CD8-positive, alpha-beta memory T cell (primary cell): ENCODE results near the gene SLC52A1. TPM values are rescaled to one million over a fixed set of nuclear protein-coding genes. Genes with fewer than 3 reads are reported as not detected.
A peak's percentile ranks its signal among the peaks of the same experiment; 100 is the strongest.
"Not testable (repeated sequence)": the region's sequence is repeated elsewhere in the genome, so short reads cannot be mapped to it uniquely, and the experiment has no call there.

Source experiments
- CTCF ChIA-PET: fragments of 350-600 bp; sonication (Branson Sonifier 250); formaldehyde crosslinking; loops from one replicate; lab custom pipeline; 2021; ENCODE audit warnings: antibody characterized with exemption; lab: Charles Lee
- POLR2A ChIA-PET: fragments of 350-600 bp; sonication (Branson Sonifier 250); formaldehyde crosslinking; loops from one replicate; lab custom pipeline; 2021; ENCODE audit warnings: antibody characterized with exemption; lab: Charles Lee
- DNase-seq, 5 donors: peaks; one replicate each; pipeline versions ENCODE4 v3.0.0 to v3.0.0-alpha.2; 2020 to 2022; ENCODE audit warnings: mixed read lengths in 1 of 5
- H3K27ac ChIP-seq: one replicate; pipeline ENCODE4 v1.7.0; 2013; ENCODE audit warnings: low read depth, mild to moderate bottlenecking, low read length, moderate library complexity
- H3K27me3 ChIP-seq: 2 replicates; pipeline ENCODE4 v1.7.0; 2013; ENCODE audit warnings: low read length, mild to moderate bottlenecking; ENCODE audit not compliant: insufficient read depth, poor library complexity, severe bottlenecking
- H3K36me3 ChIP-seq: 2 replicates; pipeline ENCODE4 v1.7.0; 2013; ENCODE audit warnings: mild to moderate bottlenecking, low read length, moderate library complexity; ENCODE audit not compliant: insufficient read depth
- H3K4me1 ChIP-seq: 2 replicates; pipeline ENCODE4 v1.7.0; 2013; ENCODE audit warnings: mild to moderate bottlenecking, low read length, moderate library complexity; ENCODE audit not compliant: insufficient read depth
- H3K4me3 ChIP-seq: 2 replicates; pipeline ENCODE4 v1.7.0; 2013; ENCODE audit warnings: mild to moderate bottlenecking, low read length
- H3K9me3 ChIP-seq: 2 replicates; pipeline ENCODE4 v1.7.0; 2013; ENCODE audit warnings: mild to moderate bottlenecking, low read length
- H3K27ac Mint-ChIP-seq, 8 donors: one replicate each; pipeline ENCODE4 v1.8.0; 2020 to 2021; ENCODE audit warnings: mixed read lengths in 8 of 8, mild to moderate bottlenecking in 6 of 8, inconsistent platforms in 3 of 8, moderate library complexity in 3 of 8
- H3K27me3 Mint-ChIP-seq, 2 donors: one replicate each; pipeline ENCODE4 v1.8.0; 2020 to 2021; ENCODE audit warnings: mixed read lengths in 2 of 2, mild to moderate bottlenecking in 1 of 2, moderate library complexity in 1 of 2
- H3K36me3 Mint-ChIP-seq, 3 donors: one replicate each; pipeline ENCODE4 v1.8.0; 2020 to 2021; ENCODE audit warnings: mixed read lengths in 3 of 3, inconsistent platforms in 1 of 3, mild to moderate bottlenecking in 1 of 3
- H3K4me1 Mint-ChIP-seq, 3 donors: one replicate each; pipeline ENCODE4 v1.8.0; 2020 to 2021; ENCODE audit warnings: mixed read lengths in 3 of 3, inconsistent platforms in 1 of 3, mild to moderate bottlenecking in 1 of 3
- H3K4me3 Mint-ChIP-seq, 7 donors: one replicate each; pipeline ENCODE4 v1.8.0; 2020 to 2021; ENCODE audit warnings: mixed read lengths in 7 of 7, mild to moderate bottlenecking in 6 of 7, moderate library complexity in 4 of 7, inconsistent platforms in 2 of 7
- H3K9me3 Mint-ChIP-seq, 5 donors: one replicate each; pipeline ENCODE4 v1.8.0; 2020 to 2022; ENCODE audit warnings: mixed read lengths in 5 of 5, mild to moderate bottlenecking in 3 of 5, moderate library complexity in 2 of 5, inconsistent platforms in 1 of 5
- polyA plus RNA-seq: library from polyadenylated mRNA; unstranded; fragments of 300-500 nt; fragmentation: Illumina TruSeq; gene quantifications from one replicate; pipeline ENCODE4 v1.2.3, GENCODE V29; 2021
- total RNA-seq, 2 experiments: library from RNA; stranded (reverse); gene quantifications; one replicate each; pipeline ENCODE4 v1.2.3, GENCODE V29; 2021

SLC52A1 gene
- total RNA-seq (under 1 TPM; 0.35 to 0.64 TPM), polyA plus RNA-seq (0.12 TPM)

DNA sequence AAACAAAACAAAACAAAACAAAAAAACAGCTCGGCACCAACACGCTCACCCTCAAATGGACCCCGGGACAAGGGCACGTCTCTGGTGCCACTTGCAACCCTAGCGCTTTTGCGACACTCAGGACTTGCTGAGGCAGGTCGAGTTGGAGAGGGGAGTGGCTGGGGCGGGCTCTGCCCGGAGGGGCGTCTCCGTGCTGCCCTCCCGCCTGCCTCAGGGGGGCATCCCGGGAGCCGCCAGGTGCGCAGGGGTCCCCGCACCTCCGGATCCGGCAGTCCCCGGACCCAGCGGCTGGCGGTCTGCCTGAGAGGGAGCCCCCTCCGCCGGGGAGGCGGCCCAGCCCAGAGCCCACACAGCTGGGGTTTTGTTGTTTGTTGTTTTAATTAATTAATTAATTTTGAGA is at the start of gene SLC52A1:
Gene SLC52A1, minus strand, starts transcription at position 112 of the 400 bp plus-strand sequence. CDS start 820 bp downstream, outside the sequence.
- Mint-ChIP-seq H3K36me3 (peaks cover 0 to 3% (median 0%) of the 10 kb centered on the region in 3 donors), H3K27me3 (no peaks in the 10 kb centered on the region), H3K9me3 (no peaks in the 10 kb centered on the region), H3K4me1 (peaks cover 16 to 52% (median 27%) of the 10 kb centered on the region in 3 donors), H3K4me3 (peak within 1 kb of the TSS in 6 of 7 donors; percentile 13 to 72 (median 42)), H3K27ac (peak within 1 kb of the TSS in 2 of 8 donors; percentile 39 to 84)
- no peak for DNase-seq
- CTCF ChIA-PET: interaction anchor here (0.7 to 4.5 kb wide), 12 partner anchors 11 to 126 kb away, joined by 3 to 24 read pairs (median 4); partner anchors contain the start of genes KIF1C and SPAG7
- Histone ChIP-seq H3K27ac (no peak within 1 kb of the TSS), H3K36me3 (no peaks in the 10 kb centered on the region), H3K4me3 (no peak within 1 kb of the TSS), H3K27me3 (no peaks in the 10 kb centered on the region), H3K9me3 (no peaks in the 10 kb centered on the region), H3K4me1 (peaks cover 18% of the 10 kb centered on the region)
- POLR2A ChIA-PET: interaction anchor here (0.6 to 2.1 kb wide), 3 partner anchors 10 to 501 kb away, joined by 3 to 12 read pairs (median 4); no protein-coding TSS in a partner anchor

DNA sequence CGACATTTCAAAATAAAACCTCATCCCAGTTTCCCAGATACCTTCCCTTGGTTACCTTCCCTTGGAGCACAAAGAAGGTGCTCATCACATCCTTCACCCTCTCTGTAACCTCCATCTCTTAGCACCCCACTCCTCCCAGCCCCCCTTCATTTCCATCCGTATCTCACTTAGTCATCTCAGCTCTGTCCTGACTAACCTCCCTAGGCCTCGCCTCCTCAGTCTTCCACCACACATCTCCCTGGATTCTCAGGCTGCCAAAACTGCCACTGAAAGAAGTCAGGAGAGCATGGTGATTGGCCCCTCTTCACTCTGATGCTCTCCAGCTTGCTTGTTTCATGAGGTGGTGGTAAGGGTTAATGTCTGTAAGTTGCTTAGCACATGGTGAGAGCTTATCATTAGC is 45.4 kb upstream of the SLC52A1 start:
- Histone ChIP-seq H3K27ac (no peak overlapping the region), H3K4me1 (peaks cover 9% of the 10 kb centered on the region), H3K4me3 (no peak overlapping the region), H3K9me3 (peaks cover 1% of the 10 kb centered on the region), H3K27me3 (no peaks in the 10 kb centered on the region), H3K36me3 (no peaks in the 10 kb centered on the region)
- Mint-ChIP-seq H3K36me3 (peaks cover 17 to 33% (median 23%) of the 10 kb centered on the region in 3 donors), H3K4me3 (peak overlapping the region in 4 of 7 donors; percentile 19 to 71 (median 50)), H3K9me3 (peaks cover 5 to 15% (median 12%) of the 10 kb centered on the region in 5 donors), H3K27ac (peak overlapping the region in 3 of 8 donors; percentile 49 to 78 (median 52)), H3K4me1 (peaks cover 29 to 46% (median 38%) of the 10 kb centered on the region in 3 donors), H3K27me3 (no peaks in the 10 kb centered on the region)
- CTCF ChIA-PET: no interaction called here
- POLR2A ChIA-PET: interaction anchor here (0.7 kb wide), 1 partner anchor 14 kb away, joined by 6 read pairs; no protein-coding TSS in a partner anchor
- no peak for DNase-seq

- Mint-ChIP-seq H3K9me3 (peaks cover 0 to 3% (median 3%) of the 10 kb centered on the region in 5 donors), H3K27me3 (peaks cover 0 to 1% of the 10 kb centered on the region in 2 donors), H3K27ac (peak within 1 kb of the TSS; percentile 65 to 97 (median 86)), H3K4me1 (peaks cover 26 to 41% (median 31%) of the 10 kb centered on the region in 3 donors), H3K4me3 (peak within 1 kb of the TSS; percentile 88 to 97 (median 94)), H3K36me3 (peaks cover 6 to 21% (median 10%) of the 10 kb centered on the region in 3 donors)
- peak within 1 kb of the TSS; percentile 48 for H3K27ac ChIP-seq
- CTCF ChIA-PET: interaction anchor here (0.5 to 1.8 kb wide), 6 partner anchors 16 to 169 kb away, joined by 3 to 5 read pairs (median 4); no protein-coding TSS in a partner anchor
- peaks cover 9% of the 10 kb centered on the region for H3K4me1 ChIP-seq
- POLR2A ChIA-PET: interaction anchor here (0.6 to 1.0 kb wide), 5 partner anchors 33 to 138 kb away, joined by 3 to 4 read pairs (median 3); partner anchors contain the start of genes KIF1C, RNF167, SLC25A11 and ZNF232
- H3K36me3 ChIP-seq: no peaks in the 10 kb centered on the region
- DNase-seq: peak; percentile 49 to 78 (median 71)
- H3K9me3 ChIP-seq: no peaks in the 10 kb centered on the region
- H3K27me3 ChIP-seq: no peaks in the 10 kb centered on the region
- peak within 1 kb of the TSS; percentile 97 for H3K4me3 ChIP-seq
These were observed 43.1 kb upstream of the SLC52A1 start, which contains the start of gene ZFP3 for GRCh38 chr17:5078106-5079028. TSS of gene ZFP3 (plus strand) at chr17:5078467. CDS start at chr17:5091505, 13,038 bp downstream.

GRCh38 chr17:5077781-5078105 is 42.5 kb upstream of the SLC52A1 start:
- peak overlapping the region in 7 of 8 donors; percentile 65 to 97 (median 90) for H3K27ac Mint-ChIP-seq
- no peaks in the 10 kb centered on the region for H3K27me3 ChIP-seq
- no peaks in the 10 kb centered on the region for H3K36me3 ChIP-seq
- peak overlapping the region; percentile 88 to 97 (median 94) for H3K4me3 Mint-ChIP-seq
- ChIA-PET CTCF (interaction anchor here (0.8 to 1.8 kb wide), 2 partner anchors 16 to 46 kb away, joined by 3 to 5 read pairs; no protein-coding TSS in a partner anchor), POLR2A (interaction anchor here (1.0 kb wide), 1 partner anchor 138 kb away, joined by 3 read pairs; the partner anchor contains the start of genes RNF167 and SLC25A11)
- H3K4me1 Mint-ChIP-seq: peaks cover 24 to 38% (median 31%) of the 10 kb centered on the region in 3 donors
- H3K27me3 Mint-ChIP-seq: peaks cover 0 to 1% of the 10 kb centered on the region in 2 donors
- H3K27ac ChIP-seq: no peak overlapping the region
- peaks cover 2 to 17% (median 7%) of the 10 kb centered on the region in 3 donors for H3K36me3 Mint-ChIP-seq
- H3K4me3 ChIP-seq: peak overlapping the region; percentile 97
- no peak for DNase-seq
- no peaks in the 10 kb centered on the region for H3K9me3 ChIP-seq
- peaks cover 9% of the 10 kb centered on the region for H3K4me1 ChIP-seq
- H3K9me3 Mint-ChIP-seq: peaks cover 0 to under 1% (median 0%) of the 10 kb centered on the region in 5 donors

GRCh38 chr17:5077275-5077674 is 42.0 kb upstream of the SLC52A1 start:
- Mint-ChIP-seq H3K4me3 (peak overlapping the region; percentile 88 to 97 (median 94)), H3K4me1 (peaks cover 24 to 37% (median 31%) of the 10 kb centered on the region in 3 donors), H3K27ac (peak overlapping the region in 6 of 8 donors; percentile 65 to 97 (median 86)), H3K36me3 (peaks cover 0 to 16% (median 7%) of the 10 kb centered on the region in 3 donors)
- CTCF ChIA-PET: interaction anchor here (0.8 to 1.8 kb wide), 2 partner anchors 15 to 45 kb away, joined by 3 to 5 read pairs; no protein-coding TSS in a partner anchor
- H3K27me3 Mint-ChIP-seq, DNase-seq, H3K4me3 ChIP-seq, H3K27ac ChIP-seq, H3K9me3 ChIP-seq, H3K9me3 Mint-ChIP-seq, H3K36me3 ChIP-seq, POLR2A ChIA-PET, H3K27me3 ChIP-seq, H3K4me1 ChIP-seq: not testable (repeated sequence)

DNA sequence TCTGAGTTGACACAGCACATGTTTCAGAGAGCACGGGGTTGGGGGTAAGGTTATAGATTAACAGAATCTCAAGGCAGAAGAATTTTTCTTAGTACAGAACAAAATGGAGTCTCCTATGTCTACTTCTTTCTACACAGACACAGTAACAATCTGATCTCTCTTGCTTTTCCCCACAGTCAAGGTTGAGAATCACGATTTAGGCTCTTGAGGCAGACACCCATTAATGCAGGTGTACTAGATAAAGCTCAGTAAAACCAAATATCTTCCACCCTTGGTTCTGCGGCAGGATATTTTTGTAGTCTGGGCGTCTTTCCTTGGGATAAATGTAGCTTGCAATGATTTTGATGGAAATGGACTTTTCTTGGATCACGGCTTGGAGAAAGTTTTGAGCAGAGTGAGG is 40.2 kb upstream of the SLC52A1 start:
- CTCF ChIA-PET, H3K36me3 Mint-ChIP-seq: not testable (repeated sequence)

GRCh38 chr17:5069724-5070123 is 34.5 kb upstream of the SLC52A1 start:
- Histone ChIP-seq H3K27me3 (no peaks in the 10 kb centered on the region), H3K36me3 (no peaks in the 10 kb centered on the region), H3K4me3 (no peak overlapping the region), H3K4me1 (no peaks in the 10 kb centered on the region), H3K27ac (no peak overlapping the region), H3K9me3 (no peaks in the 10 kb centered on the region)
- Mint-ChIP-seq H3K4me1 (no peaks in the 10 kb centered on the region), H3K4me3 (no peak overlapping the region), H3K9me3 (no peaks in the 10 kb centered on the region), H3K27ac (no peak overlapping the region), H3K36me3 (peaks cover 0 to 2% (median 0%) of the 10 kb centered on the region in 3 donors), H3K27me3 (peaks cover 0 to 1% of the 10 kb centered on the region in 2 donors)
- CTCF ChIA-PET: no interaction called here
- POLR2A ChIA-PET: no interaction called here
- DNase-seq: no peak

More for the DNA sequence above, 40.2 kb upstream of the SLC52A1 start:
- not testable (repeated sequence) for H3K9me3 ChIP-seq, H3K27ac ChIP-seq, H3K9me3 Mint-ChIP-seq, DNase-seq, H3K27me3 Mint-ChIP-seq, H3K4me3 ChIP-seq, H3K4me1 ChIP-seq, H3K27me3 ChIP-seq, H3K36me3 ChIP-seq
- POLR2A ChIA-PET: interaction anchor here (0.6 kb wide), 1 partner anchor 51 kb away, joined by 5 read pairs; no protein-coding TSS in a partner anchor
- Mint-ChIP-seq H3K27ac (peak overlapping the region in 2 of 8 donors; percentile 19 to 58), H3K4me3 (peak overlapping the region in 1 of 7 donors; percentile 7), H3K4me1 (peaks cover 18 to 27% (median 24%) of the 10 kb centered on the region in 3 donors)
